RCC 7860 (cell line): ENCODE results near the gene CACNA1D.

Experiments
- DNase-seq: peaks from one replicate; pipeline ENCODE4 v3.0.0-alpha.2; 2015; ENCODE audit warnings: low spot score
- FAIRE-seq: peaks from 2 replicates; lab custom pipeline; 2012; peaks lifted over from hg19 to GRCh38; lab: Jason Lieb, UNC

CACNA1D gene

GRCh38 chr3:53860196-53860595 lies 365.8 kb downstream of the CACNA1D start:
- DNase-seq (no peak), FAIRE-seq (no peak)

- FAIRE-seq (no peak), DNase-seq (no peak)
Measured at GRCh38 chr3:53862241-53862640, 367.8 kb downstream of the CACNA1D start.

GRCh38 chr3:53863145-53863544 lies 368.7 kb downstream of the CACNA1D start:
- FAIRE-seq (no peak), DNase-seq (no peak)
